Stimulated activated CD8-positive, alpha-beta memory T cell treated with anti-CD3 and anti-CD28 coated beads, Interleukin-4, amount 100 ng/mL, for 24 hours (primary cell): ENCODE data around the gene GAPDHS.

Experiments
- DNase-seq: peaks from one replicate; pipeline ENCODE4 v3.0.0-alpha.2; 2020; ENCODE audit warnings: low read depth

The GAPDHS gene

DNA sequence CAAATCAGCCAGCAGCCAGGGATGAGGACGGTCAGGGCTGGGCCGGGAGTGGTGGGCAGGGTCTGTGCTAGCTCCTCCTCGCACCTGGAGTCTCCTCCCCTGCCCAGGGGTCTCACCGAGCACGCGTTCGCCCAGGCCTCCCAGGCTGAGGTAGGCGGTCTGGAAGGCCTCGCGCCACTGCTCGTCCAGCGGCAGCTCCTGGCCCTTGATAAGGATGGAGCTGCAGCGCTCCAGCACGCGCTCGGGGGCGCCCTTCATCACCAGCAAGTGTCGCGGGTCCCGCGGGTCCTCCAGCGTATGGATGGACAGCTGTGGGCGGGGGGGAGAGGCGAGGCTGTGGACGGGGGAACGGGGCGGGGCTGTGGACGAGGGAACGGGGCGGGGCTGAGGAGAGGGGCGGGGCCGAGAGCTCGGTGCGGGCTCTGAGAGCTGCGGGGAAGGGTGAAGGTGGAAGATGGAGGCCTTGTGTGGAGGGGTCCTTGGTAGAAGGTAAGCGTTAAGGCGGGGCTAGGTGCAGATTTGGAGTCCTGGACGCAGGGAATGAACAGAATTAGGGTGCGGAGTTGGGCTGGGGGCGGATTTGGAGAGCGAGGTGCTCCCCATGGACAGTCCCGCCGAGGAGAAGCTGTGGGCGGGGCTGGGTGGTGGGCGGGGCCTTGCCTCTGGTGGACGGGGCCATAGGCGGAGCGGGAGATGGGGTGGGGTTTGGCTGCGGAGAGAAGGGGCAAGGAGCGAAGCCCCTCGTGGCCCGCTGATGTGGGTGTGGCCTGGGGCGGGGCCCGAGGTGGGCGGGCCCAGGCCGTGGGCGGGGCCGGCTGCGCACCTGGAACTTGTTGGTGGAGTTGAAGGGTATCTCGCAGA lies 24.5 kb downstream of the GAPDHS start:
- DNase-seq: peak; percentile 36

- no peak for DNase-seq
Measured at GRCh38 chr19:35558400-35559280, 25.4 kb downstream of the GAPDHS start.

- no peak for DNase-seq
Measured at GRCh38 chr19:35559281-35559659, 26.0 kb downstream of the GAPDHS start.

DNA sequence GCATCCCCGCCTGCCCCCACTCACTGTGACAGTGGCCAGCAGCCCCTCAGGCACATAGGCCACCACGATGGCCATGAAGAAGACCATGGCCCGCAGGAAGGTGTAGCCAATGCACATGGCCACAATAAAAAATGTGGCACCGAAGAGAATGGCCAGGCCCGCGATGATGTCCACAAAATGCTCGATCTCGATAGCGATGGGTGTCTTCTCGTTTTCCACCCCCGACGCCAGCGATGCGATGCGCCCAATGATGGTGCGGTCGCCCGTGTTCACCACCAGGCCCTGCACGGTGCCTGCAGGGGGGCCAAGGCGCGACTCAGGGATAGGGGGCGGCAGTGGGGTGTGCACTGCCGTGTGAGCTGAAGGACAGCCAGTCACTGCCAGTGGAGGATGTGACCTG lies 26.5 kb downstream of the GAPDHS start:
- DNase-seq: no peak

GRCh38 chr19:35560271-35560670 lies 27.0 kb downstream of the GAPDHS start:
- DNase-seq: no peak

DNA sequence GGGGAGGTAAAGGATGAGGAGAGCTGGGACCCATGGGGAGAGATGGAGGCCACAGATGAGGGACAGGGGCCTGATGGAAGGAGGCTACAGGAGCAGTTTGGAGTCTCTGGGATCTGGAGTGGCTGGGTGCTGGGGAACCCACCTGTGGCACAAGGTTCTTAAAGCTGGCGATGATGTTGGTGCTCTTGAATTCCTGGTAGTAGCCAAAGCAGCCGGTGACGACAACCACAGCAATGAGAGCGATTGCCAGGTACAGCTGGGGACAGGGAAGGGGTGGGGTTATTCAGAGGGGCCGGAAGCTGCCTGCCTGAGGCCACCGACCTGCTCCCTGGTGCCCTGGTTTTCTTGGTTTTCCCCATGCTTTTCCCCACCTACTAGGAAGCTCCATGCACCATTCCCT lies 27.4 kb downstream of the GAPDHS start:
- DNase-seq: no peak

DNA sequence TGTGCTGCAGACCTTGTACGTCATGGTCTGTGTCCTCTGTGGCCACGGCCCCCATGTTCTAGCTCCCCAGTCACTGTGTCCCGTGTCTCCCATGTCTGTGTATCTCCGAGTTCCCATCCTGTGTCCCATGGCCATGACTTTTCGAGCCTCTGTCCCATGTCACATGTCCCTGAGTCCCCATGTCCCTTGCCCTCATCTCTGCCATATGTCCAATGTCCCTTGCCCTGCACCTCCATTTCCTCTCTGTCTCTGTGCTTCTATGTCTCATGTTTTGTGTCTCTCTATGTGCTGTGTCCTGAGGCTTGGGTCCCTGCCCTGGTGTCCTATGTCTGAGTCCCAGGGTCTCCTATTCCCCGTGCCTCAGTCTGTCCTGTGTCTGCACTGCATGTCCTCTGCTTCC lies 28.2 kb downstream of the GAPDHS start:
- no peak for DNase-seq

- no peak for DNase-seq
Measured at GRCh38 chr19:35562336-35562735, 29.1 kb downstream of the GAPDHS start.

- no peak for DNase-seq
Measured at GRCh38 chr19:35562776-35563175, 29.5 kb downstream of the GAPDHS start.

DNA sequence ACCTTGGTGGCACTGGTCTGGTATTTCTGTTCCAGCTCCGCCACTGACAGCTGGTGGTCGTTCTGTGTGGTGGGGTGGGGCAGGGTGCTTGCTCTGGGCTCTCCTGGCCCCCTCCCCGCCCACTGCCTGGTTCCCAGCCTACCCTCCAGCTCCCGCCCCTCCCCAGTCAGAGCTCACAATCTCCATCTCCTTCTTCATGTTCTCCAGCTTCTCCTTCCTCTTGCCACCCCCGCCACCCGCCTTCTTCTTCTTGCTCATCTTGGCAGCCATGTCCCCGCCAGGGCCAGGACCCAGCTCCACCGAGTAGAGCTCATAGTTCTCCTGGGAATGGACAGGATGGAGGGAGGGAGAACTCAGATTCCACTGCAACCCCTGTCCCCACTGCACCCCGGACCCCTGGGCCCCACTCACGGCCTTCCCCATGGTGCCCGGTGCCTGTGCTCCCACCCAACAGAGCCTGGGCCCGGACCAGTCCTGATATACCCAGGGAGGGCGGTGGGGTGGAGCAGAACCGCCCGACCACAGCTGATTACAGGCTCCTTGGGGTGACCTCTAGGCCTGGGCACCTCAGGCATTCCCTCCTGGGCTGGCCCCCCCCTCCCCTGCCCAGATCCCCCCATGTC lies 30.1 kb downstream of the GAPDHS start, which contains the start of gene ATP4A:
Gene ATP4A, minus strand, starts transcription at position 452 of the 623 bp plus-strand sequence. Its CDS starts 29 bp downstream, at position 423.
- DNase-seq: no peak

- DNase-seq: no peak
Measured at GRCh38 chr19:35565016-35565856, 32.0 kb downstream of the GAPDHS start.

DNA sequence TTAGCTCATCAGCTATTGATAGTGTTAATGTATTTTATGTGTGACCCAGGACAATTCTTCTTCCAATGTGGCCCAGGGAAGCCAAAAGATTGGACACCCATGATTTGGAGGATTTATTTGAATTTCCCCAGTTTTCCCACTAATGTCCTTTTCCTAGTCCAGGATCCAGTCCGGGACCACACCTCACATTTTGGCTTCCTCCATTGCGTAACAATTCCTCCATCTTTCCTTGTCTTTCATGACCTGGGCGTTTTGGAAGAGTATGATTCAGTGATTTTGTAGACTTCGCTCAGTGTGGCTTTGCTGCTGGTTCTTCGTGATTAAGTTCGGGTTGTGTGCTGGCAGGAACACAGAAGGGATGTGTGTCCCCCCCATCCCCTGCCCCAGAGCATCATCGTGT lies 33.5 kb downstream of the GAPDHS start:
- DNase-seq: no peak

- DNase-seq: no peak
Measured at GRCh38 chr19:35569281-35569781, 36.1 kb downstream of the GAPDHS start.

DNA sequence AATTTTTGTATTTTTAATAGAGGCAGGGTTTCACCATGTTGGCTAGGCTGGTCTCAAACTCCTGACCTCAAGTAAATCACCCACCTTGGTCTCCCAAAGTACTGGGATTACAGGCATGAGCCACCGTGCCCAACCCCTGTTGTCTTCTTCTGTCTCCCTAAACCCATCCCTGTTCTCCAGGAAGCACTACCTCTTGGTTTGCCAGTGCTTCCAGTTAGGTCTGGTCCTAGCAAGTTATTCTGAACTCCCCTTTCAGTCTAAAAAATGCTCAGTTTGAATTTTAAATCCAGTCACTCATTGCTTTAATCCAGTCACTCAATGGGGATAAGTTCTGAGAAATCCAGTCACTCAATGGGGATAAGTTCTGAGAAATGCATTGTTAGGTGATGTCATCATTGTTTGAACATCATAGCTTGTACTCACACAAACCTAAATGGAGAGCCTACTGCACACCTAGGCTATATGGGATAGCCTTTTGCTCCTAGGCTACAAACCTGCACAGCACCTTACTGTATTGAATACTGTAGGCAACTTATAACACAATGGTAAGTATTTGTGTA lies 38.2 kb downstream of the GAPDHS start:
- no peak for DNase-seq

- no peak for DNase-seq
Measured at GRCh38 chr19:35577918-35578317, 44.7 kb downstream of the GAPDHS start.

DNA sequence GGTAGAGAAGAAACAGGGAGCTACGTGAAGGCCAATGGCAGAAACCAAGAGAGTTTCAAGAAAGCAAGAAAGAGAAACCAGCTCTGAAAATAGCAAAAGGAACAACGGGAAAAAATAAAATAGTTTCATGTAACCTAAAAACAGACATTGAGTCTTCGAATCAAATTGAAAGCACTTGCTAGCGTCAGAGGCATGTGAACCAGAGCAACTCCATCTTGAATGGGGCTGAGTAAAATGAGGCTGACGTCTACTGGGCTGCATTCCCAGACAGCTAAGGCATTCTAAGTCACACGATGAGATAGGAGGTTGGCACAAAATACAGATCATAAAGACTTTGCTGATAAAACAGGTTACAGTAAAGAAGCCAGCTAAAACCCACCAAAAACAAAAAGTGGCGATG lies 45.5 kb downstream of the GAPDHS start:
- DNase-seq: no peak

DNA sequence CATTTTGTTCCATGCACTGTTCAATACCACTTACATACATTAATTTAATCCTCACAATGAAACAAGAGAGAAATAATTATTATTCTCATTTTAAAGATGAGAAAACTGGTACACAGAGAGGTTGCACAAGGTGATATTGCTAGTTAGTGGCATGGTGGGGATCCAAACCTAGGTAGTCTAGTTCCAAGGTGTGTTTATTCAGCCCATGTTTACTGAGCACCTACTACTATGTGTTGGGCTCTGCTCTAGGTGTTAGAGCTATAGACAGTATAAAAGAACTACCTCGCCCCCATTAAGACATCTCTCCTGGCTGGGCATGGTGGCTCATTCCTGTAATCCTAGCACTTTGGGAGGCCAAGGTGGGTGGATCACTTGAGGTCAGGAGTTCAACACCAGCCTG lies 49.5 kb downstream of the GAPDHS start:
- DNase-seq: no peak

DNA sequence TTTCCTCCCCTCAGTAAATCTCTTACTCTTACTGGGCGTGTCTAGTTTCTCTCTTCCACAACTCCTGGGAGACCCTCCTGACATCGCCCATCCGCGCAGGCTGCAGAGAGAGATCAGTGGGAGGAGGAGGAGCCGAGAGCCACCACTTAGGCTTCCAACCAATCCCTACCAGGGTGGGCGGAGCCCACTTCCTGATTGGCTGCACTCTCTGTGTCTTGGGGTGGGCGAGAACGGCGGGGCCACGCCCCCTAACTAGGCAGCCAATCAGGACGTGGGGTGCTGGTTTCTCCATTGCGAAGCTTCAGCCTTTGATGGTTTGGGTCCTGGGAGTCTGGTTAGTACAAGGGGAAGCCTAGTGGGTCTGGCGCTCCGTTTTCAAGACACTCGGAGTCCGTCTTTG lies 52.6 kb downstream of the GAPDHS start, which contains the start of gene PMIS2:
Gene PMIS2, plus strand, starts transcription at position 326 of the 400 bp plus-strand sequence. CDS start 87 bp downstream, outside the sequence.
- no peak for DNase-seq

- no peak for DNase-seq
Measured at GRCh38 chr19:35587321-35587720, 54.1 kb downstream of the GAPDHS start.

DNA sequence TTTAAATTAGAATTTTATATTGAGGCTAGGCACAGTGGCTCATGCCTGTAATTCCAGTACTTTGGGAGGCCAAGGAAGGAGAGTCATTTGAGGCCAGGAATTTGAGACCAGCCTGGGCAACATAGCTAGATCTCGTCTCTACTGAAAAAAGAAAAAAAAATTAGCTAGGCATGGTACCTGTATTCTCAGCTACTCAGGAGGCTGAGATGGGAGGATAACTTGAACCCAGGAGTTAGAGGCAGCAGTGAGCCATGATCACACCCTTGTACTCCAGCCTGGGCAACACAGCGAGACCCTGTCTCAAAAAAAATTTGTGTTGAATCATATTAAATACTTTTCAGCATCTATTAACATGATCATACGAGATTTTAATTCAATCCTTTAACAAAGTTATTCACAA lies 57.6 kb downstream of the GAPDHS start:
- no peak for DNase-seq

DNA sequence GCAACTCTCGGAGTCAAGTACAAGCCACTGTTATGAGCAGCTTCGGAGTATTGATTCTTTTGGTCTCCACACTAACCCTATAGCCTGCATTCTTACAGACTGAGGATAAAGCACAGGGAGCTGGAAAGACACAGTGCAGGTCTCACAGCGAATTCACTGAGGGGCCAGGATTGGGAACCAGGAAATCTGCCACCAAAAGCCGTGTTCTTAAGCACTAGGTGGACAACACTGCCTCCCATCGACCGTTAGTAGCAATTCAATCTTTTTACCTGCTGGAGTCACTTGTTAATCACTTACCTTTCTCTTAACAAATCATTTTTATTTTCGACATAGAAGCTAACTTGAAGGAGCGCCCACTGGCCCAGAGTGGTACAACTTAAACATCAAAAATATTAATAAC lies 59.0 kb downstream of the GAPDHS start:
- no peak for DNase-seq
